ENCODE data around the gene CTPS1. TPM values are rescaled to one million over a fixed set of nuclear protein-coding genes. Genes with fewer than 3 reads are reported as not detected.

CTPS1 gene
- total RNA-seq, 1 donor from 2014 or later = 41.2 TPM

- Mint-ChIP-seq H3K9me3 (ENCODE audit: unreplicated experiment) (no peaks in the 10 kb centered on the region), H3K27ac (ENCODE audit: unreplicated experiment) (peak overlapping the region; percentile 86), H3K4me1 (ENCODE audit: unreplicated experiment) (peaks cover 28% of the 10 kb centered on the region), H3K4me3 (ENCODE audit: unreplicated experiment) (no peak overlapping the region), H3K27me3 (ENCODE audit: unreplicated experiment) (peaks cover 17% of the 10 kb centered on the region), H3K36me3 (ENCODE audit: low read depth, unreplicated experiment) (peaks cover 33% of the 10 kb centered on the region)
- no peak for TF ChIP-seq CTCF (IDR thresholded peaks at IDR 0.05; ENCODE audit: unreplicated experiment)
- DNase-seq (ENCODE audit: low spot score) = no peak
Observed at GRCh38 chr1:41022424-41022823, 42.9 kb downstream of the CTPS1 start.

- Mint-ChIP-seq H3K4me1 (ENCODE audit: unreplicated experiment) (peaks cover 28% of the 10 kb centered on the region), H3K9me3 (ENCODE audit: unreplicated experiment) (no peaks in the 10 kb centered on the region), H3K27me3 (ENCODE audit: unreplicated experiment) (peaks cover 17% of the 10 kb centered on the region), H3K36me3 (ENCODE audit: low read depth, unreplicated experiment) (peaks cover 40% of the 10 kb centered on the region), H3K27ac (ENCODE audit: unreplicated experiment) (no peak overlapping the region), H3K4me3 (ENCODE audit: unreplicated experiment) (peak overlapping the region; percentile 15)
- TF ChIP-seq CTCF (IDR thresholded peaks at IDR 0.05; ENCODE audit: unreplicated experiment) = peak; percentile 41
- DNase-seq (ENCODE audit: low spot score) = no peak
Observed at GRCh38 chr1:41023279-41023990, 43.9 kb downstream of the CTPS1 start.

GRCh38 chr1:41024953-41025352 is 45.5 kb downstream of the CTPS1 start:
- DNase-seq (ENCODE audit: low spot score) = no peak
- Mint-ChIP-seq H3K27me3 (ENCODE audit: unreplicated experiment) (peaks cover 14% of the 10 kb centered on the region), H3K4me1 (ENCODE audit: unreplicated experiment) (peaks cover 20% of the 10 kb centered on the region), H3K36me3 (ENCODE audit: low read depth, unreplicated experiment) (peaks cover 42% of the 10 kb centered on the region), H3K4me3 (ENCODE audit: unreplicated experiment) (no peak overlapping the region), H3K27ac (ENCODE audit: unreplicated experiment) (no peak overlapping the region), H3K9me3 (ENCODE audit: unreplicated experiment) (no peaks in the 10 kb centered on the region)
- TF ChIP-seq CTCF (IDR thresholded peaks at IDR 0.05; ENCODE audit: unreplicated experiment) = no peak

- Mint-ChIP-seq H3K27ac (ENCODE audit: unreplicated experiment) (no peak overlapping the region), H3K9me3 (ENCODE audit: unreplicated experiment) (no peaks in the 10 kb centered on the region), H3K4me1 (ENCODE audit: unreplicated experiment) (peaks cover 17% of the 10 kb centered on the region), H3K36me3 (ENCODE audit: low read depth, unreplicated experiment) (peaks cover 51% of the 10 kb centered on the region), H3K4me3 (ENCODE audit: unreplicated experiment) (no peak overlapping the region), H3K27me3 (ENCODE audit: unreplicated experiment) (peaks cover 13% of the 10 kb centered on the region)
- TF ChIP-seq CTCF (IDR thresholded peaks at IDR 0.05; ENCODE audit: unreplicated experiment) = no peak
- DNase-seq (ENCODE audit: low spot score) = no peak
Observed at GRCh38 chr1:41025979-41026819, 46.7 kb downstream of the CTPS1 start.

All from endothelial cell (in vitro differentiated cells).